GM19035 (cell line): ENCODE measurements around the gene UNC50.
A peak's percentile ranks its signal among the peaks of the same experiment; 100 is the strongest.

Experiments used
- ATAC-seq: cut with Tn5 transposase; IDR thresholded peaks from one replicate; pipeline ENCODE4 v1.9.1; 2021; ENCODE audit not compliant: unreplicated experiment

UNC50 gene

GRCh38 chr2:98608116-98608961 lies at the start of gene UNC50, which contains the start of gene COA5:
Gene UNC50 (plus strand): TSS chr2:98608589. CDS start chr2:98609760, 1,171 bp downstream.
Gene COA5 (minus strand): TSS chr2:98608512. CDS start chr2:98608405, 107 bp downstream.
- ATAC-seq = peak; percentile 85

- ATAC-seq = no peak
Measured at GRCh38 chr2:98558852-98559530, 49.4 kb upstream of the UNC50 start.

- no peak for ATAC-seq
Measured at GRCh38 chr2:98559581-98559980, 48.8 kb upstream of the UNC50 start.

- no peak for ATAC-seq
Measured at GRCh38 chr2:98560256-98560771, 48.1 kb upstream of the UNC50 start.

- no peak for ATAC-seq
Measured at GRCh38 chr2:98561018-98561417, 47.4 kb upstream of the UNC50 start.

GRCh38 chr2:98561902-98562695 lies 46.3 kb upstream of the UNC50 start:
- no peak for ATAC-seq

GRCh38 chr2:98563394-98563793 lies 45.0 kb upstream of the UNC50 start:
- no peak for ATAC-seq

- ATAC-seq = no peak
Measured at GRCh38 chr2:98564541-98565132, 43.8 kb upstream of the UNC50 start.

- no peak for ATAC-seq
Measured at GRCh38 chr2:98565286-98565860, 43.0 kb upstream of the UNC50 start.

GRCh38 chr2:98565941-98566340 lies 42.4 kb upstream of the UNC50 start:
- ATAC-seq = no peak

GRCh38 chr2:98568161-98568956 lies 40.0 kb upstream of the UNC50 start:
- ATAC-seq = no peak

- no peak for ATAC-seq
Measured at GRCh38 chr2:98569197-98569793, 39.1 kb upstream of the UNC50 start.

GRCh38 chr2:98569915-98570314 lies 38.5 kb upstream of the UNC50 start:
- ATAC-seq = no peak

- ATAC-seq = no peak
Measured at GRCh38 chr2:98570356-98570755, 38.0 kb upstream of the UNC50 start.

GRCh38 chr2:98571121-98571701 lies 37.2 kb upstream of the UNC50 start:
- no peak for ATAC-seq

- ATAC-seq = no peak
Measured at GRCh38 chr2:98571796-98572195, 36.6 kb upstream of the UNC50 start.

GRCh38 chr2:98572211-98572610 lies 36.2 kb upstream of the UNC50 start:
- no peak for ATAC-seq

- no peak for ATAC-seq
Measured at GRCh38 chr2:98572676-98573075, 35.7 kb upstream of the UNC50 start.

- no peak for ATAC-seq
Measured at GRCh38 chr2:98573426-98573825, 35.0 kb upstream of the UNC50 start.
